DMS114 treated with DMSO at 0.1 percent for 48 hours (cell line): ENCODE data around the gene PERP.

ENCODE experiments used
- DNase-seq: peaks from one replicate; lab custom pipeline; 2025; ENCODE audit not compliant: unreplicated experiment; lab: John Stamatoyannopoulos, UW

PERP gene

DNA sequence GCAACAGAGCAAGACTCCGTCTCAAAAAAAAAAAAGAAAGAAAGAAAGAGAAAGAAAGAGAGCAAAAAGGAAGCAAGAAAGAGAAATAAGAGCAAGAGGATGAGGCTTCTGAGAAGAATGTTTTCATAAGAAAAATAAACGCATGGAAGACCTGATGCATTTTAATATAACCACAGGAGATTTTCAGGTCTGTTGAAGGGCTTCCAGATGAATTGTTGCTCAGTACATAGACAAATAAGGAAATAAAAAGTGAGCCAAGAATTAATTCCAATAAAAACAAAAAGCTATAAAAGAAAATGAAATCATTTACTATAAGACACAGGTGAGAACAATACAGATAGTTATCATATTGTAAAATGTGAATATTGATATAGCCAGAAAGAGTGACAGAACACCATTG lies 43.5 kb downstream of the PERP start:
- DNase-seq = no peak

GRCh38 chr6:138054982-138055381 lies 52.2 kb downstream of the PERP start:
- DNase-seq = no peak

- DNase-seq = no peak
Observed at GRCh38 chr6:138052783-138053182, 54.4 kb downstream of the PERP start.

DNA sequence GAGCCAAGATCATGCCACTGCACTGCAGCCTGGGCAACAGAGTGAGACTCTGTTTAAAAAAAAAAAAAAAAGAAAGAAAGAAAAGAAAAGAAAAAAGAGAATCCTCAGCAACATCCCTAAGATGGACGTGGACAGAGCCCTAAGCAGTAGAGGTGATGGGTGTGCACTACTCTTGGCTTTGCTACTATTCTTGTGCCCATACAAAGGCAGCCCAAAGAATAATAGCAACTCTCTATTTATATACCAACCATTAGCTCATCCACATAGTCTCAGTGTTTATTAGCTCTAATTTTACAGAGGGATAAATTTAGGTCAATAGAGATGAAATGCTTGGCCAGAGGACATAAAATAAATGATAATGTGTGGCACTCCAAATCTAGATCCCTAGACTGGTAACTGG lies 62.2 kb downstream of the PERP start:
- no peak for DNase-seq

- no peak for DNase-seq
Observed at GRCh38 chr6:138044458-138044857, 62.8 kb downstream of the PERP start.
